ENCODE results near the gene CACNA1G.

DNA sequence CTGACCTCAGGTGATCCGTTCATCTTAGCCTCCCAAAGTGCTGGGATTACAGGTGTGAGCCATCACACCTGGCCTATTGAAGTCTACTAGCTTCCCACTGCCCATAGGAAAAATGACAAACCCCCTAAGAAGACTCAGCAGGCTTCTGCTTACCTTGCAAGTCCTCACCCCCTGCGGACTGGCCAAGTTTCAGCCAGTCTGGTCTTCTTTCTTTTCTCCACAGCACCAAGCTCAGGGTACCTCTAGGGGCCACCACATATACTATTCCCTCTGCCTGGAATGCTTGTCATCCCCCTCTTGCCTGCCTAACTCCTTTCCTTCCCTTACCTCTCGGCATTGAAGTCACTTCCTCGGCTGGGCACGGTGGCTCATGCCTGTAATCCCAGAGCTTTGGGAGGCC lies 105.3 kb downstream of the CACNA1G start:
- TF ChIP-seq, protein P1, sequence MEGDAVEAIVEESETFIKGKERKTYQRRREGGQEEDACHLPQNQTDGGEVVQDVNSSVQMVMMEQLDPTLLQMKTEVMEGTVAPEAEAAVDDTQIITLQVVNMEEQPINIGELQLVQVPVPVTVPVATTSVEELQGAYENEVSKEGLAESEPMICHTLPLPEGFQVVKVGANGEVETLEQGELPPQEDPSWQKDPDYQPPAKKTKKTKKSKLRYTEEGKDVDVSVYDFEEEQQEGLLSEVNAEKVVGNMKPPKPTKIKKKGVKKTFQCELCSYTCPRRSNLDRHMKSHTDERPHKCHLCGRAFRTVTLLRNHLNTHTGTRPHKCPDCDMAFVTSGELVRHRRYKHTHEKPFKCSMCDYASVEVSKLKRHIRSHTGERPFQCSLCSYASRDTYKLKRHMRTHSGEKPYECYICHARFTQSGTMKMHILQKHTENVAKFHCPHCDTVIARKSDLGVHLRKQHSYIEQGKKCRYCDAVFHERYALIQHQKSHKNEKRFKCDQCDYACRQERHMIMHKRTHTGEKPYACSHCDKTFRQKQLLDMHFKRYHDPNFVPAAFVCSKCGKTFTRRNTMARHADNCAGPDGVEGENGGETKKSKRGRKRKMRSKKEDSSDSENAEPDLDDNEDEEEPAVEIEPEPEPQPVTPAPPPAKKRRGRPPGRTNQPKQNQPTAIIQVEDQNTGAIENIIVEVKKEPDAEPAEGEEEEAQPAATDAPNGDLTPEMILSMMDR (conservative IDR thresholded peaks at IDR 0.05 in 1 of 2, IDR thresholded peaks at IDR 0.05 in 1 of 2; ENCODE audit: low read depth in 1 of 2, low read length in 2 of 2): no peak
- TF ChIP-seq EZH2 (IDR thresholded peaks at IDR 0.05; ENCODE audit: low read length, missing control alignments): no peak

All from fibroblast of lung (primary cell).